Measurements from ENCODE around the gene WASL.
"Not testable (repeated sequence)": the region's sequence is repeated elsewhere in the genome, so short reads cannot be mapped to it uniquely, and the experiment has no call there.

WASL gene

DNA sequence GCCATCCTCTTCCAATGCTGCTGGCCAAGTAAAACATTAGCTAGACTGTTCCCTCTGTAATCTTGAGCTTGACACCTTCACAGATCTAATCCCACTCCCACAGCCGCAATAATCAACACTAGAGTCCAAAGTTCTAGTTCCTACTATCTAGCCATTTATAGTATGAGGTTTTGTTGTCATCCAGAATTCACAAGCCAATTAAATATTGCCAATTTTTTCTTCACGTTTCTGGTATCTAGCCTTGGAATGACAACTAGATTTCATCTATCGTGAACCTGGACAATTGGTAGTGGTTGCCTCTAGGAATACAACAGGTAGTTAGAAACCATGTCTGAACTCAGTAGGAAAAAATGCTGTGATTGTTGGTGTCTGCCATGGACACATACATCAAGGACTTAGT is 10.4 kb downstream of the WASL start:
- Histone ChIP-seq H3K27ac (ENCODE audit: low read depth, low read length) (no peak overlapping the region), H3K4me1 (ENCODE audit: control insufficient read depth in 5 of 5, insufficient read depth in 5 of 5, low read length in 5 of 5) (peaks cover 0 to 31% (median 5%) of the 10 kb centered on the region in 5 donors), H3K4me3 (ENCODE audit: low read depth in 1 of 5, low read length in 5 of 5) (no peak overlapping the region), H3K9ac (ENCODE audit: low read length in 5 of 5) (no peak overlapping the region), H3K9me3 (ENCODE audit: control insufficient read depth in 5 of 5, low read length in 5 of 5) (no peaks in the 10 kb centered on the region), H3K36me3 (ENCODE audit: control insufficient read depth in 5 of 5, insufficient read depth in 5 of 5, low read length in 5 of 5) (no peaks in the 10 kb centered on the region), H3K27me3 (ENCODE audit: control insufficient read depth in 5 of 5, insufficient read depth in 4 of 5, low read length in 5 of 5) (no peaks in the 10 kb centered on the region)

DNA sequence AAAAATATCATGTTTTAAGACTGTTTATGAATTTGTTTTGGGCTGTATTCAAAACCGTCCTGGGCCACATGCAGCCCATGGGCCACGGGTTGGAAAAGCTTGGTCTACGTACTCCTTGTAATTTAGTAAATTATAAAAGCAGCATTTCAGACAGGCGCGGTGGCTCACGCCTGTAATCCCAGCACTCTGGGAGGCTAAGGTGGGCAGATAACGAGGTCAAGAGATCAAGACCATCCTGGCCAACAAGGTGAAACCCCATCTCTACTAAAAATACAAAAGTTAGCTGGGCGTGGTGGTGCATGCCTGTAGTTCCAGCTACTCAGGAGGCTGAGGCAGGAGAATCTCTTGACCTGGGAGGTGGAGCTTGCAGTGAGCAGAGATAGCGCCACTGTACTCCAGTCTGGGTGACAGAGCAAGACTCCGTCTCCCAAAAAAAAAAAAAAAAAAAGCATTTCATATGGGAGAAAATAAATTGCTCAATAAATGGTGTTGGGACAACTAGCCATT is 11.6 kb downstream of the WASL start:
- peaks cover 0 to 31% (median 5%) of the 10 kb centered on the region in 5 donors for H3K4me1 ChIP-seq (ENCODE audit: control insufficient read depth in 5 of 5, insufficient read depth in 5 of 5, low read length in 5 of 5)
- not testable (repeated sequence) for H3K27me3 ChIP-seq (ENCODE audit: control insufficient read depth in 5 of 5, insufficient read depth in 4 of 5, low read length in 5 of 5); H3K9me3 ChIP-seq (ENCODE audit: control insufficient read depth in 5 of 5, low read length in 5 of 5); H3K4me3 ChIP-seq (ENCODE audit: low read depth in 1 of 5, low read length in 5 of 5); H3K27ac ChIP-seq (ENCODE audit: low read depth, low read length); H3K9ac ChIP-seq (ENCODE audit: low read length in 5 of 5); H3K36me3 ChIP-seq (ENCODE audit: control insufficient read depth in 5 of 5, insufficient read depth in 5 of 5, low read length in 5 of 5)

GRCh38 chr7:123735539-123735938 is 13.3 kb downstream of the WASL start:
- Histone ChIP-seq H3K36me3 (ENCODE audit: control insufficient read depth in 5 of 5, insufficient read depth in 5 of 5, low read length in 5 of 5) (no peaks in the 10 kb centered on the region), H3K9me3 (ENCODE audit: control insufficient read depth in 5 of 5, low read length in 5 of 5) (no peaks in the 10 kb centered on the region), H3K4me1 (ENCODE audit: control insufficient read depth in 5 of 5, insufficient read depth in 5 of 5, low read length in 5 of 5) (peaks cover 0 to 16% (median under 1%) of the 10 kb centered on the region in 5 donors), H3K4me3 (ENCODE audit: low read depth in 1 of 5, low read length in 5 of 5) (no peak overlapping the region), H3K27ac (ENCODE audit: low read depth, low read length) (no peak overlapping the region), H3K27me3 (ENCODE audit: control insufficient read depth in 5 of 5, insufficient read depth in 4 of 5, low read length in 5 of 5) (no peaks in the 10 kb centered on the region), H3K9ac (ENCODE audit: low read length in 5 of 5) (no peak overlapping the region)

DNA sequence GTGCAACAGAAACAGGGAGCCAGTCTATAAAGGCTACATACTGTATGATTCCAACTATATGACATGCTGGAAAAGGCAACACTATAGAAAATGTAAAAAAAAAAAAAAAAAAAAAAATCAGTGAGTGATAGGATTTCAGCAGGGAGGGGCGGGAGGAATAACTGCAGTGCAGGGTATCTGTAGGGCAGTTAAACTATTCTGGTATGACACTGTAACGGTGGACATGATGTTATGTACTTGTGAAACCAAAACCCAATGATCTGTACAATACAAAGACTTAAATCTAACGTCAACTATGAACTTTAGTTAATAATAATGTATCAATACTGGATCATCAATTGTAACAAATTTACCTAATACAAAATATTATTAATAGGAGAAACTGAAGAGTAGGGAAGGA is 14.3 kb downstream of the WASL start:
- Histone ChIP-seq H3K27me3 (ENCODE audit: control insufficient read depth in 5 of 5, insufficient read depth in 4 of 5, low read length in 5 of 5) (no peaks in the 10 kb centered on the region), H3K9ac (ENCODE audit: low read length in 5 of 5) (no peak overlapping the region), H3K4me3 (ENCODE audit: low read depth in 1 of 5, low read length in 5 of 5) (no peak overlapping the region), H3K9me3 (ENCODE audit: control insufficient read depth in 5 of 5, low read length in 5 of 5) (no peaks in the 10 kb centered on the region), H3K27ac (ENCODE audit: low read depth, low read length) (no peak overlapping the region), H3K36me3 (ENCODE audit: control insufficient read depth in 5 of 5, insufficient read depth in 5 of 5, low read length in 5 of 5) (no peaks in the 10 kb centered on the region), H3K4me1 (ENCODE audit: control insufficient read depth in 5 of 5, insufficient read depth in 5 of 5, low read length in 5 of 5) (peaks cover 0 to 16% (median 0%) of the 10 kb centered on the region in 5 donors)

- no peaks in the 10 kb centered on the region for H3K27me3 ChIP-seq (ENCODE audit: control insufficient read depth in 5 of 5, insufficient read depth in 4 of 5, low read length in 5 of 5)
- H3K9ac ChIP-seq (ENCODE audit: low read length in 5 of 5) = no peak overlapping the region
- H3K27ac ChIP-seq (ENCODE audit: low read depth, low read length) = no peak overlapping the region
- H3K4me3 ChIP-seq (ENCODE audit: low read depth in 1 of 5, low read length in 5 of 5) = no peak overlapping the region
- H3K9me3 ChIP-seq (ENCODE audit: control insufficient read depth in 5 of 5, low read length in 5 of 5) = no peaks in the 10 kb centered on the region
- no peaks in the 10 kb centered on the region for H3K36me3 ChIP-seq (ENCODE audit: control insufficient read depth in 5 of 5, insufficient read depth in 5 of 5, low read length in 5 of 5)
- H3K4me1 ChIP-seq (ENCODE audit: control insufficient read depth in 5 of 5, insufficient read depth in 5 of 5, low read length in 5 of 5) = peaks cover 0 to 6% (median 0%) of the 10 kb centered on the region in 5 donors
Measured at GRCh38 chr7:123732413-123733091, 16.3 kb downstream of the WASL start.

- Histone ChIP-seq H3K9ac (ENCODE audit: low read length in 5 of 5) (no peak overlapping the region), H3K27me3 (ENCODE audit: control insufficient read depth in 5 of 5, insufficient read depth in 4 of 5, low read length in 5 of 5) (no peaks in the 10 kb centered on the region), H3K36me3 (ENCODE audit: control insufficient read depth in 5 of 5, insufficient read depth in 5 of 5, low read length in 5 of 5) (no peaks in the 10 kb centered on the region), H3K4me3 (ENCODE audit: low read depth in 1 of 5, low read length in 5 of 5) (no peak overlapping the region), H3K4me1 (ENCODE audit: control insufficient read depth in 5 of 5, insufficient read depth in 5 of 5, low read length in 5 of 5) (peaks cover 0 to 15% (median 9%) of the 10 kb centered on the region in 5 donors), H3K27ac (ENCODE audit: low read depth, low read length) (no peak overlapping the region), H3K9me3 (ENCODE audit: control insufficient read depth in 5 of 5, low read length in 5 of 5) (no peaks in the 10 kb centered on the region)
Measured at GRCh38 chr7:123729218-123729578, 19.6 kb downstream of the WASL start.

- H3K36me3 ChIP-seq (ENCODE audit: control insufficient read depth in 5 of 5, insufficient read depth in 5 of 5, low read length in 5 of 5) = no peaks in the 10 kb centered on the region
- H3K9ac ChIP-seq (ENCODE audit: low read length in 5 of 5) = no peak overlapping the region
- no peaks in the 10 kb centered on the region for H3K9me3 ChIP-seq (ENCODE audit: control insufficient read depth in 5 of 5, low read length in 5 of 5)
- no peak overlapping the region for H3K4me3 ChIP-seq (ENCODE audit: low read depth in 1 of 5, low read length in 5 of 5)
- no peak overlapping the region for H3K27ac ChIP-seq (ENCODE audit: low read depth, low read length)
- H3K4me1 ChIP-seq (ENCODE audit: control insufficient read depth in 5 of 5, insufficient read depth in 5 of 5, low read length in 5 of 5) = peaks cover 3 to 29% (median 20%) of the 10 kb centered on the region in 5 donors
- no peaks in the 10 kb centered on the region for H3K27me3 ChIP-seq (ENCODE audit: control insufficient read depth in 5 of 5, insufficient read depth in 4 of 5, low read length in 5 of 5)
Measured at GRCh38 chr7:123727071-123727837, 21.5 kb downstream of the WASL start.

DNA sequence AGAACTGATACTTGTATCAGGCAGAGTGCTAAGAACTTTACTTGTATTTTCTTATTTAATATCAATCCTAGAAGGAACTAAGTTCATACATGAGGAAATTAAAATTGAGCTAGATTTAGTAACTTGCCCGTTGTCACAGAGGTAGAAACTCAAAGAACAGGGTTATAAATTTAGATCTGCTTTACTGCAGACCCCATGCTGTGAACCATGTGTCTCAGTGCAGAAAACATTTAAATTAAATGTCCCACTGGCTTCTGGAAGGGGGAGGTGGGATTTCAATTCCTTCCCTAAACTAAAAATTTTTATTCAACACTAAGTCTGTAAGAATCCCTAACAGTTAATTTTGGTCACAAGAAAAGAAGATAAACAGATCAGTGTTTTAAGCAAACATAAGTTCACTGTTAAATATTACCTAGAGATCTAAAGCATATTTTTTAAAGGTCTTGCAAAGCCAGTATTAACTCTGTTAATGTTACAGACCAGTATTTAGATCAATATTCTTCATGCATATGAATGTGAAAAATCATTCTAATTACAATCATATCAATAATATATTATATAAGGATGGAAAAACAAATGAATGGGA is 23.1 kb downstream of the WASL start:
- no peak overlapping the region for H3K4me3 ChIP-seq (ENCODE audit: low read depth in 1 of 5, low read length in 5 of 5)
- no peak overlapping the region for H3K27ac ChIP-seq (ENCODE audit: low read depth, low read length)
- H3K4me1 ChIP-seq (ENCODE audit: control insufficient read depth in 5 of 5, insufficient read depth in 5 of 5, low read length in 5 of 5) = peaks cover 3 to 29% (median 20%) of the 10 kb centered on the region in 5 donors
- no peak overlapping the region for H3K9ac ChIP-seq (ENCODE audit: low read length in 5 of 5)
- H3K9me3 ChIP-seq (ENCODE audit: control insufficient read depth in 5 of 5, low read length in 5 of 5) = no peaks in the 10 kb centered on the region
- H3K27me3 ChIP-seq (ENCODE audit: control insufficient read depth in 5 of 5, insufficient read depth in 4 of 5, low read length in 5 of 5) = no peaks in the 10 kb centered on the region
- H3K36me3 ChIP-seq (ENCODE audit: control insufficient read depth in 5 of 5, insufficient read depth in 5 of 5, low read length in 5 of 5) = no peaks in the 10 kb centered on the region

DNA sequence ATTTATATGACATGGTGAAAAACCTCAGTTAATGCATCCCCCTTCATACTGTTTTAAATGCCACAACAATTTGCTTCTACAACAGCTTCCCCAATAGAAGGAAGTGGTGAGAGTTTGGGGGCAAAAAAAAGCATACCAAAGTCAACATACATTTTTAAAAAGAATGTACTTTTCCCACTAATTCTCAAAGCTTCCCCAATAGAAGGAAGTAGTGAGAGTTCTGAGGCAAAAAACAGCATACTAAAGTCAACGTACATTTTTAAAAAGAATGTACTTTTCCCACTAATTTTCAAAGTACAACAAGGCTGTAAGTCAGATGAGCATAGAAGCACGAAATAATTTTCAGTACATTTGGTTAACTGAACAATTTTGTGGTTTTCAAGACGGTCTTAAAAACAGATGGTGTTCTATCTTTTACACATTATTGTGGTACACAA is 24.0 kb downstream of the WASL start:
- Histone ChIP-seq H3K4me1 (ENCODE audit: control insufficient read depth in 5 of 5, insufficient read depth in 5 of 5, low read length in 5 of 5) (peaks cover 3 to 32% (median 20%) of the 10 kb centered on the region in 5 donors), H3K4me3 (ENCODE audit: low read depth in 1 of 5, low read length in 5 of 5) (no peak overlapping the region), H3K36me3 (ENCODE audit: control insufficient read depth in 5 of 5, insufficient read depth in 5 of 5, low read length in 5 of 5) (no peaks in the 10 kb centered on the region), H3K9me3 (ENCODE audit: control insufficient read depth in 5 of 5, low read length in 5 of 5) (no peaks in the 10 kb centered on the region), H3K27me3 (ENCODE audit: control insufficient read depth in 5 of 5, insufficient read depth in 4 of 5, low read length in 5 of 5) (no peaks in the 10 kb centered on the region), H3K27ac (ENCODE audit: low read depth, low read length) (no peak overlapping the region), H3K9ac (ENCODE audit: low read length in 5 of 5) (no peak overlapping the region)

- no peak overlapping the region for H3K27ac ChIP-seq (ENCODE audit: low read depth, low read length)
- no peak overlapping the region for H3K9ac ChIP-seq (ENCODE audit: low read length in 5 of 5)
- H3K27me3 ChIP-seq (ENCODE audit: control insufficient read depth in 5 of 5, insufficient read depth in 4 of 5, low read length in 5 of 5) = no peaks in the 10 kb centered on the region
- H3K9me3 ChIP-seq (ENCODE audit: control insufficient read depth in 5 of 5, low read length in 5 of 5) = no peaks in the 10 kb centered on the region
- H3K4me1 ChIP-seq (ENCODE audit: control insufficient read depth in 5 of 5, insufficient read depth in 5 of 5, low read length in 5 of 5) = peaks cover 3 to 38% (median 29%) of the 10 kb centered on the region in 5 donors
- H3K36me3 ChIP-seq (ENCODE audit: control insufficient read depth in 5 of 5, insufficient read depth in 5 of 5, low read length in 5 of 5) = no peaks in the 10 kb centered on the region
- H3K4me3 ChIP-seq (ENCODE audit: low read depth in 1 of 5, low read length in 5 of 5) = no peak overlapping the region
Measured at GRCh38 chr7:123723913-123724312, 24.9 kb downstream of the WASL start.

Data from subcutaneous abdominal adipose tissue (tissue), 5 donors.